ENCODE measurements around the gene NFATC4. TPM values are rescaled to one million over a fixed set of nuclear protein-coding genes. Genes with fewer than 3 reads are reported as not detected.

The NFATC4 gene
- total RNA-seq, 2 donors from 2014 or later: not detected

- Mint-ChIP-seq H3K4me1 (ENCODE audit: low read depth in 2 of 2) (peaks cover 4 to 5% of the 10 kb centered on the region in 2 donors), H3K4me3 (no peak overlapping the region), H3K36me3 (no peaks in the 10 kb centered on the region), H3K27me3 (peaks cover 3 to 15% of the 10 kb centered on the region in 2 donors), H3K27ac (no peak overlapping the region), H3K9me3 (no peaks in the 10 kb centered on the region)
- no peak for ATAC-seq
- no peak for DNase-seq (ENCODE audit: low spot score)
These were observed 26.3 kb downstream of the NFATC4 start for GRCh38 chr14:24394275-24394674.

GRCh38 chr14:24395609-24396582 lies 27.9 kb downstream of the NFATC4 start:
- Mint-ChIP-seq H3K36me3 (no peaks in the 10 kb centered on the region), H3K9me3 (no peaks in the 10 kb centered on the region), H3K4me1 (ENCODE audit: low read depth in 2 of 2) (peaks cover 5 to 7% of the 10 kb centered on the region in 2 donors), H3K27ac (no peak overlapping the region), H3K4me3 (no peak overlapping the region), H3K27me3 (peaks cover 8 to 9% of the 10 kb centered on the region in 2 donors)
- ATAC-seq: no peak
- DNase-seq (ENCODE audit: low spot score): no peak

- DNase-seq (ENCODE audit: low spot score) (no peak), ATAC-seq (no peak)
- Mint-ChIP-seq H3K27ac (no peak overlapping the region), H3K36me3 (no peaks in the 10 kb centered on the region), H3K4me1 (ENCODE audit: low read depth in 2 of 2) (peaks cover 5 to 7% of the 10 kb centered on the region in 2 donors), H3K4me3 (peak overlapping the region; percentile 19), H3K27me3 (peaks cover 8 to 14% of the 10 kb centered on the region in 2 donors), H3K9me3 (no peaks in the 10 kb centered on the region)
These were observed 29.8 kb downstream of the NFATC4 start for GRCh38 chr14:24397639-24398292.

- ATAC-seq: no peak
- Mint-ChIP-seq H3K9me3 (no peaks in the 10 kb centered on the region), H3K4me3 (no peak overlapping the region), H3K4me1 (ENCODE audit: low read depth in 2 of 2) (peaks cover 5 to 7% of the 10 kb centered on the region in 2 donors), H3K27me3 (peaks cover 13 to 19% of the 10 kb centered on the region in 2 donors), H3K27ac (no peak overlapping the region), H3K36me3 (no peaks in the 10 kb centered on the region)
- no peak for DNase-seq (ENCODE audit: low spot score)
These were observed 30.3 kb downstream of the NFATC4 start for GRCh38 chr14:24398293-24398652.

- H3K4me3 Mint-ChIP-seq: peak within 1 kb of the TSS; percentile 43
- H3K27ac Mint-ChIP-seq: no peak within 1 kb of the TSS
- H3K27me3 Mint-ChIP-seq: peaks cover 19 to 21% of the 10 kb centered on the region in 2 donors
- DNase-seq (ENCODE audit: low spot score) (no peak), ATAC-seq (peak; percentile 69 to 82)
- H3K4me1 Mint-ChIP-seq (ENCODE audit: low read depth in 2 of 2): peaks cover 5 to 7% of the 10 kb centered on the region in 2 donors
- H3K36me3 Mint-ChIP-seq: no peaks in the 10 kb centered on the region
- H3K9me3 Mint-ChIP-seq: no peaks in the 10 kb centered on the region
These were observed 30.9 kb downstream of the NFATC4 start, which contains the start of gene NYNRIN for GRCh38 chr14:24398653-24399446. Gene NYNRIN (plus strand): TSS chr14:24399003. CDS start chr14:24399247, 244 bp downstream.

- H3K9me3 Mint-ChIP-seq: no peaks in the 10 kb centered on the region
- H3K4me3 Mint-ChIP-seq: peak overlapping the region; percentile 43
- no peak overlapping the region for H3K27ac Mint-ChIP-seq
- H3K36me3 Mint-ChIP-seq: no peaks in the 10 kb centered on the region
- no peak for DNase-seq (ENCODE audit: low spot score)
- H3K4me1 Mint-ChIP-seq (ENCODE audit: low read depth in 2 of 2): peaks cover 5 to 7% of the 10 kb centered on the region in 2 donors
- ATAC-seq: no peak
- H3K27me3 Mint-ChIP-seq: peaks cover 25 to 27% of the 10 kb centered on the region in 2 donors
These were observed 31.5 kb downstream of the NFATC4 start for GRCh38 chr14:24399447-24399822.

- peak overlapping the region; percentile 43 for H3K4me3 Mint-ChIP-seq
These were observed 32.2 kb downstream of the NFATC4 start for GRCh38 chr14:24399999-24400718.

GRCh38 chr14:24401810-24402702 lies 34.1 kb downstream of the NFATC4 start:
- no peaks in the 10 kb centered on the region for H3K36me3 Mint-ChIP-seq
- peaks cover 0 to 3% of the 10 kb centered on the region in 2 donors for H3K4me1 Mint-ChIP-seq (ENCODE audit: low read depth in 2 of 2)
- H3K27me3 Mint-ChIP-seq: peaks cover 36 to 37% of the 10 kb centered on the region in 2 donors
- ATAC-seq (no peak), DNase-seq (ENCODE audit: low spot score) (no peak)
- H3K27ac Mint-ChIP-seq: no peak overlapping the region
- no peak overlapping the region for H3K4me3 Mint-ChIP-seq
- no peaks in the 10 kb centered on the region for H3K9me3 Mint-ChIP-seq

More at GRCh38 chr14:24399999-24400718, 32.2 kb downstream of the NFATC4 start:
- Mint-ChIP-seq H3K27me3 (peaks cover 32% of the 10 kb centered on the region in 2 donors), H3K4me1 (ENCODE audit: low read depth in 2 of 2) (peaks cover 5 to 7% of the 10 kb centered on the region in 2 donors), H3K9me3 (no peaks in the 10 kb centered on the region), H3K36me3 (no peaks in the 10 kb centered on the region), H3K27ac (no peak overlapping the region)
- DNase-seq (ENCODE audit: low spot score) (no peak), ATAC-seq (no peak)

- Mint-ChIP-seq H3K27me3 (peaks cover 36 to 37% of the 10 kb centered on the region in 2 donors), H3K4me1 (ENCODE audit: low read depth in 2 of 2) (peaks cover 0 to 3% of the 10 kb centered on the region in 2 donors), H3K36me3 (no peaks in the 10 kb centered on the region), H3K4me3 (no peak overlapping the region), H3K27ac (no peak overlapping the region), H3K9me3 (no peaks in the 10 kb centered on the region)
- DNase-seq (ENCODE audit: low spot score) (no peak), ATAC-seq (no peak)
These were observed 35.5 kb downstream of the NFATC4 start for GRCh38 chr14:24403294-24403998.

GRCh38 chr14:24404814-24405213 lies 36.8 kb downstream of the NFATC4 start:
- Mint-ChIP-seq H3K27ac (no peak overlapping the region), H3K27me3 (peaks cover 33 to 37% of the 10 kb centered on the region in 2 donors), H3K9me3 (no peaks in the 10 kb centered on the region), H3K36me3 (no peaks in the 10 kb centered on the region), H3K4me3 (no peak overlapping the region), H3K4me1 (ENCODE audit: low read depth in 2 of 2) (no peaks in the 10 kb centered on the region)
- DNase-seq (ENCODE audit: low spot score) (no peak), ATAC-seq (no peak)

- no peaks in the 10 kb centered on the region for H3K9me3 Mint-ChIP-seq
- H3K36me3 Mint-ChIP-seq: no peaks in the 10 kb centered on the region
- no peak overlapping the region for H3K27ac Mint-ChIP-seq
- no peaks in the 10 kb centered on the region for H3K4me1 Mint-ChIP-seq (ENCODE audit: low read depth in 2 of 2)
- DNase-seq (ENCODE audit: low spot score) (no peak), ATAC-seq (no peak)
- H3K27me3 Mint-ChIP-seq: peaks cover 28 to 36% of the 10 kb centered on the region in 2 donors
- no peak overlapping the region for H3K4me3 Mint-ChIP-seq
These were observed 38.4 kb downstream of the NFATC4 start for GRCh38 chr14:24406416-24406815.
